ENCODE results near the gene SCUBE1. TPM values are rescaled to one million over a fixed set of nuclear protein-coding genes. Genes with fewer than 3 reads are reported as not detected.

Gene SCUBE1
- total and polyA plus RNA-seq, 8 donors = 0.31 to 8.0 (median 1.8) TPM

GRCh38 chr22:43239193-43239780 is 103.9 kb downstream of the SCUBE1 start:
- Histone ChIP-seq H3K27ac (no peak overlapping the region), H3K9me3 (no peaks in the 10 kb centered on the region), H3K27me3 (peaks cover 0 to 14% (median 0%) of the 10 kb centered on the region in 3 donors), H3K4me3 (no peak overlapping the region), H3K4me1 (peaks cover 0 to 13% (median 3%) of the 10 kb centered on the region in 4 donors), H3K36me3 (no peaks in the 10 kb centered on the region)
- TF ChIP-seq POLR2A (IDR thresholded peaks at IDR 0.05) = no peak
- TF ChIP-seq POLR2AphosphoS5 (IDR thresholded peaks at IDR 0.05) = no peak
- TF ChIP-seq, protein P1, sequence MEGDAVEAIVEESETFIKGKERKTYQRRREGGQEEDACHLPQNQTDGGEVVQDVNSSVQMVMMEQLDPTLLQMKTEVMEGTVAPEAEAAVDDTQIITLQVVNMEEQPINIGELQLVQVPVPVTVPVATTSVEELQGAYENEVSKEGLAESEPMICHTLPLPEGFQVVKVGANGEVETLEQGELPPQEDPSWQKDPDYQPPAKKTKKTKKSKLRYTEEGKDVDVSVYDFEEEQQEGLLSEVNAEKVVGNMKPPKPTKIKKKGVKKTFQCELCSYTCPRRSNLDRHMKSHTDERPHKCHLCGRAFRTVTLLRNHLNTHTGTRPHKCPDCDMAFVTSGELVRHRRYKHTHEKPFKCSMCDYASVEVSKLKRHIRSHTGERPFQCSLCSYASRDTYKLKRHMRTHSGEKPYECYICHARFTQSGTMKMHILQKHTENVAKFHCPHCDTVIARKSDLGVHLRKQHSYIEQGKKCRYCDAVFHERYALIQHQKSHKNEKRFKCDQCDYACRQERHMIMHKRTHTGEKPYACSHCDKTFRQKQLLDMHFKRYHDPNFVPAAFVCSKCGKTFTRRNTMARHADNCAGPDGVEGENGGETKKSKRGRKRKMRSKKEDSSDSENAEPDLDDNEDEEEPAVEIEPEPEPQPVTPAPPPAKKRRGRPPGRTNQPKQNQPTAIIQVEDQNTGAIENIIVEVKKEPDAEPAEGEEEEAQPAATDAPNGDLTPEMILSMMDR (IDR thresholded peaks at IDR 0.05) = no peak
- no peak for TF ChIP-seq EP300 (IDR thresholded peaks at IDR 0.05)
- WGBS, 5 donors = 29 to 86% (median 72%) methylated on average over 5 to 7 of the region's 7 CpGs
- DNase-seq = peak in 1 of 2 donors; percentile 56
- intact Hi-C loops (cut with DNase I; ENCODE audit: low total_unique reads) = no loop called here

DNA sequence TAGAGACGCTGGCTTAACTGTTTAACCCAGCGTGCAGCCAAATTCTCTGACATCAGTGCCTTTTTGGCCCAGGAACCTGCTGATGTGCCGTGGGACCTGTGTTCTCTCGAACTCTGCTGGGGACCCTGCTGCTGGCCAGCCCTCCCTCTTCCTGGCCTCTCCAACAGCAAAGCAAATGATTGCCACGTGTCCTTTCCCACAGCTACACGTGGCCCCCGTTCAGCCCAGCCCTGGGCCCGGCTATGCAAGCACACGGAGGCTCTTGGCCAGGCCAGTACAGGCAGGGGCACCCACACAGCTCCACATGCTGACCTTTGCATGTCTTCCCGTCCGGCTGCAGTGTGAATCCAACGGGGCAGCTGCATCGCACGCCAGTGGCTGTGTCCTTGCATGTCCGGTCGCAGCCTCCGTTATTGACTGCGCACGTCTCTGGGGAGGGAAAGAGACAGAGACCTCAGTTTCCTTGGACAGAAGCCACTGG is 104.6 kb downstream of the SCUBE1 start:
- 72 to 81% (median 74%) methylated on average over 19 of the region's 19 CpGs for WGBS, 5 donors
- Histone ChIP-seq H3K36me3 (no peaks in the 10 kb centered on the region), H3K4me3 (no peak overlapping the region), H3K27ac (no peak overlapping the region), H3K27me3 (peaks cover 0 to 18% (median 0%) of the 10 kb centered on the region in 3 donors), H3K9me3 (no peaks in the 10 kb centered on the region), H3K4me1 (peaks cover 0 to 13% (median 3%) of the 10 kb centered on the region in 4 donors)
- DNase-seq = no peak
- no peak for TF ChIP-seq POLR2A (IDR thresholded peaks at IDR 0.05)
- no peak for TF ChIP-seq POLR2AphosphoS5 (IDR thresholded peaks at IDR 0.05)
- TF ChIP-seq, protein P1 (IDR thresholded peaks at IDR 0.05) = no peak
- no peak for TF ChIP-seq EP300 (IDR thresholded peaks at IDR 0.05)
- intact Hi-C loops (cut with DNase I; ENCODE audit: low total_unique reads) = no loop called here

DNA sequence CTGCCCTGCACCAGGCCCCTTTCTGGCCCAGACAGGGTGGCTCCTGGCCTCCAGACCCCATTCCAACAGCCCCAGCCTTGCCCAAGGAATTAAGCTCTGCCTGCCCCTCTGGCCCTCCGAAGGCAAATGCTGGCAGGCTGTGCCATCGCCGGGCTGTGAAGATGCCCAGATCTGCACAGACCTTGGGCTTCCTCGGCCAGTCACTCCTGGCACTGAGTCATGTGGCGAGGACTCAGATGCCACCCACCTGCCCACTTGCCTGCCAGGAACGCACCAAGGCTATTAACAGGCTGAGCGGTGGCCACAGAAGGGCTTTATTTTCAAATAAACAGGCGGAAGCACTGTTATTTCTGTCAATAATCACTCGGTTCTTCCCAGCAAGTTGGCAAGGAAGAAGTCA is 105.9 kb downstream of the SCUBE1 start:
- 69 to 93% (median 85%) methylated on average over 4 to 9 of the region's 9 CpGs for WGBS, 5 donors
- TF ChIP-seq POLR2A (IDR thresholded peaks at IDR 0.05) (no peak), POLR2AphosphoS5 (IDR thresholded peaks at IDR 0.05) (no peak), EP300 (IDR thresholded peaks at IDR 0.05) (no peak)
- TF ChIP-seq, protein P1 (IDR thresholded peaks at IDR 0.05) = no peak
- Histone ChIP-seq H3K27me3 (peaks cover 0 to 23% (median 0%) of the 10 kb centered on the region in 3 donors), H3K9me3 (no peaks in the 10 kb centered on the region), H3K4me1 (peaks cover 0 to 13% (median 3%) of the 10 kb centered on the region in 4 donors), H3K4me3 (no peak overlapping the region), H3K27ac (no peak overlapping the region), H3K36me3 (no peaks in the 10 kb centered on the region)
- intact Hi-C loops (cut with DNase I; ENCODE audit: low total_unique reads) = no loop called here
- no peak for DNase-seq

- TF ChIP-seq EP300 (IDR thresholded peaks at IDR 0.05) (no peak), POLR2A (IDR thresholded peaks at IDR 0.05) (no peak), POLR2AphosphoS5 (IDR thresholded peaks at IDR 0.05) (no peak)
- TF ChIP-seq, protein P1 (IDR thresholded peaks at IDR 0.05) = no peak
- Histone ChIP-seq H3K27ac (no peak overlapping the region), H3K27me3 (peaks cover 0 to 30% (median 0%) of the 10 kb centered on the region in 3 donors), H3K4me1 (peaks cover 0 to 13% (median 3%) of the 10 kb centered on the region in 4 donors), H3K36me3 (no peaks in the 10 kb centered on the region), H3K4me3 (no peak overlapping the region), H3K9me3 (no peaks in the 10 kb centered on the region)
- peak in 1 of 2 donors; percentile 66 for DNase-seq
- intact Hi-C loops (cut with DNase I; ENCODE audit: low total_unique reads) = no loop called here
- 63 to 71% (median 70%) methylated on average over 13 to 14 of the region's 14 CpGs for WGBS, 5 donors
These were observed 106.6 kb downstream of the SCUBE1 start for GRCh38 chr22:43236411-43237166.
